Activated CD8-positive, alpha-beta memory T cell treated with anti-CD3 and anti-CD28 coated beads, Interleukin-2, amount 10 ng/mL, durations not matched to agents 7 days and 5 days (primary cell): ENCODE data around the gene CNTN1. TPM values are rescaled to one million over a fixed set of nuclear protein-coding genes. Genes with fewer than 3 reads are reported as not detected.

ENCODE experiments used
- ATAC-seq: fragments of 150-1000 bp; cut with Tn5 transposase; one replicate; pipeline ENCODE4 v1.10.0; 2021; ENCODE audit warnings: moderate library complexity
- CTCF ChIA-PET: fragments of 350-600 bp; sonication (Branson Sonifier 250); formaldehyde crosslinking; loops from one replicate; lab custom pipeline; 2021; ENCODE audit warnings: antibody characterized with exemption; lab: Charles Lee
- DNase-seq: peaks from one replicate; pipeline ENCODE4 v3.0.0-alpha.2; 2020
- H3K27ac Mint-ChIP-seq: one replicate; pipeline ENCODE4 v1.8.0; 2021; ENCODE audit warnings: mild to moderate bottlenecking, mixed read lengths
- H3K27me3 Mint-ChIP-seq: one replicate; pipeline ENCODE4 v1.8.0; 2021; ENCODE audit warnings: mixed read lengths
- H3K36me3 Mint-ChIP-seq: one replicate; pipeline ENCODE4 v1.8.0; 2021; ENCODE audit warnings: mild to moderate bottlenecking, mixed read lengths
- H3K4me1 Mint-ChIP-seq: one replicate; pipeline ENCODE4 v1.8.0; 2021; ENCODE audit warnings: mixed read lengths
- H3K4me3 Mint-ChIP-seq: one replicate; pipeline ENCODE4 v1.8.0; 2021; ENCODE audit warnings: mild to moderate bottlenecking, moderate library complexity, mixed read lengths
- H3K9me3 Mint-ChIP-seq: one replicate; pipeline ENCODE4 v1.8.0; 2022; ENCODE audit warnings: low read depth, mixed read lengths
- total RNA-seq, 2 experiments: library from RNA; stranded (reverse); gene quantifications; one replicate each; pipeline ENCODE4 v1.2.3, GENCODE V29; 2021

The CNTN1 gene
- not detected for total RNA-seq

GRCh38 chr12:40691913-40692764, at the start of gene CNTN1:
CNTN1 (plus strand) TSS chr12:40692439.
- H3K27ac Mint-ChIP-seq, result no peak within 1 kb of the TSS

DNA sequence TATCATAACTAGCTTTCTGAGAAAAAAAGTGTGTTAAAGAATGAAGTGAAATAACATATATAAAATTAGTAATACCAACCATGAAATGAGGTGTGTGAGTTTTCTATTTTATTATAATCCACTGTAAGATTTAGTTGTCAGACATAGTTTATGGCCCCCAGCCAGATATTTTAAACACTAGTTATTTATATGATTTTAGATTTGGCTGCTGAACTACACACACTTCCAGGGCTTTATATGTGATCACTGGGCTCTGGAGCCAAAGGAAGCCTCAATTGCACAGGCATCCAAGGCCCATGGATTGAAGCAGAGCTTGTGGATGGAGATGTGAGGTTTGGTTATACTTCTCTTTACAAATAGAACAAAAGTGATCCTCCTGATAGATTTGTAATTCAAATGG, 48.7 kb upstream of the CNTN1 start:
- Mint-ChIP-seq H3K27ac (no peak overlapping the region), H3K9me3 (peaks cover 2% of the 10 kb centered on the region), H3K36me3 (no peaks in the 10 kb centered on the region), H3K4me1 (no peaks in the 10 kb centered on the region), H3K27me3 (no peaks in the 10 kb centered on the region), H3K4me3 (no peak overlapping the region)
- no peak for ATAC-seq
- DNase-seq, result no peak
- CTCF ChIA-PET, result no interaction called here

More at GRCh38 chr12:40691913-40692764, at the start of gene CNTN1:
- ATAC-seq (no peak), DNase-seq (no peak)
- Mint-ChIP-seq H3K4me1 (no peaks in the 10 kb centered on the region), H3K4me3 (no peak within 1 kb of the TSS), H3K9me3 (no peaks in the 10 kb centered on the region), H3K36me3 (no peaks in the 10 kb centered on the region), H3K27me3 (peaks cover 27% of the 10 kb centered on the region)
- CTCF ChIA-PET, result no interaction called here

DNA sequence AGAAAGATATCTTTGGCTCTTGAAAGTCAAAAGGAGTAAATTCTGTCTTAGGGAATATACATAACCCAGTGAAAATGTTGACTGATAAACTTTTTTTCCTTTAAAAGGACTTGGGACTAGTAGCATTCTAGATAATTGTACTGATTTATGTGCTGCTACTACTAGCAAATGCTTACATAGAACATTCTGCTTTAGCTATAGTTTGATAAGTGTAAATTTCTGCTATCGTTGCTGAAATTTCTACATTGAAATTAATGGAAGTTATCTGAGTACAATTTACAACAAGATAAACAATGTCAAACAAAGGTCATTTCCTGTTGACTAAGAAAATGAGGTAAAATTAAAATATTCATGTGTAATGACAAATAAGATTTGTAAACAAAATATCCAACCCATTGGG, 48.3 kb upstream of the CNTN1 start:
- Mint-ChIP-seq H3K9me3 (peaks cover 2% of the 10 kb centered on the region), H3K27ac (no peak overlapping the region), H3K4me1 (no peaks in the 10 kb centered on the region), H3K36me3 (no peaks in the 10 kb centered on the region), H3K4me3 (no peak overlapping the region), H3K27me3 (no peaks in the 10 kb centered on the region)
- no peak for ATAC-seq
- DNase-seq, result no peak
- CTCF ChIA-PET, result no interaction called here

DNA sequence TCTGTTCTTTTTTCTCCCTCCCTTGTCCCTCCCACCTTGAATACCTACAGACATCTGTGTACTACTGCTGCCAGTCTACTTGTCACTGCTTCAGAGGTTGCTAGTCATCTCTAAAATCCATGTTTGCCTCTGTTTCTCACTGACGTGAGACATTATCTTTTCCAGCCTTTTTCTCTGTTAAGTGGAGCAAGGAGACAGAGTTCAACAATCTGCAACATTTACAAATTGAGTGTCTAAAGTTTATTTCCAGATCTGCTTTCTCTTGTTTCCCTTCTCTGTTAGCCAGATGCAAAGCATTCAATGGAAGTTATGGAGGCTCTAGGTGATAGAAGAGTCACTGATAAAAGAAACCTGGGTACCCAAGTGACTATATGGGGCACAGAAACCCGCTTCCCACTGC, 47.5 kb upstream of the CNTN1 start:
- no peak overlapping the region for H3K27ac Mint-ChIP-seq
- peaks cover 2% of the 10 kb centered on the region for H3K9me3 Mint-ChIP-seq
- ATAC-seq (no peak), DNase-seq (no peak)
- CTCF ChIA-PET, result no interaction called here
- H3K27me3 Mint-ChIP-seq, result no peaks in the 10 kb centered on the region
- no peaks in the 10 kb centered on the region for H3K36me3 Mint-ChIP-seq
- H3K4me3 Mint-ChIP-seq, result no peak overlapping the region
- no peaks in the 10 kb centered on the region for H3K4me1 Mint-ChIP-seq

- no peaks in the 10 kb centered on the region for H3K36me3 Mint-ChIP-seq
- no peaks in the 10 kb centered on the region for H3K27me3 Mint-ChIP-seq
- H3K4me1 Mint-ChIP-seq, result no peaks in the 10 kb centered on the region
- H3K27ac Mint-ChIP-seq, result no peak overlapping the region
- ATAC-seq (no peak), DNase-seq (no peak)
- no peak overlapping the region for H3K4me3 Mint-ChIP-seq
- H3K9me3 Mint-ChIP-seq, result peaks cover 2% of the 10 kb centered on the region
- CTCF ChIA-PET, result no interaction called here
These were observed 46.9 kb upstream of the CNTN1 start for GRCh38 chr12:40645361-40645760.

- no peak overlapping the region for H3K27ac Mint-ChIP-seq
- no peak for ATAC-seq
- no peak overlapping the region for H3K4me3 Mint-ChIP-seq
- H3K4me1 Mint-ChIP-seq, result no peaks in the 10 kb centered on the region
- H3K27me3 Mint-ChIP-seq, result no peaks in the 10 kb centered on the region
- H3K9me3 Mint-ChIP-seq, result peaks cover 2% of the 10 kb centered on the region
- CTCF ChIA-PET, result no interaction called here
- H3K36me3 Mint-ChIP-seq, result no peaks in the 10 kb centered on the region
- DNase-seq, result no peak
These were observed 45.8 kb upstream of the CNTN1 start for GRCh38 chr12:40646456-40646855.

GRCh38 chr12:40646911-40647310, 45.3 kb upstream of the CNTN1 start:
- no peaks in the 10 kb centered on the region for H3K36me3 Mint-ChIP-seq
- no peak overlapping the region for H3K4me3 Mint-ChIP-seq
- CTCF ChIA-PET, result no interaction called here

DNA sequence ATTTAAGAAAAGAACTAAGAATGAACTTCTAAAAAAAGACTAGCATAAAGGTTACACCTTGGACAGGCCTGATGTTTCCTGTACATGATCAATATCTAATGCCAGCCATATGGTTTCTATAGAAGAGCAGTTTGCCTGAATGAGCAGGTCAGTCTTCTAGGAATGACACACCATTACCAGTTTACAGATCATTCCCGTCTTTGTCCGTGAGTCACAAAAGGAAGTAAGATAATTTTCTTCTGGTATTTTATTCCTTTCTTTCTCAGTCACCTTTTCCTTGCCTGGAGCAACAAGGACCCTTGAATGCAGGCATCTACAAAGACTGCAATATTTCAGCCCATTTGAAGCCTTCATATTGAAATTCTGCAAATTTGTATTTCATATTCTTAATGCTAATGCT, 44.6 kb upstream of the CNTN1 start:
- DNase-seq, result no peak
- CTCF ChIA-PET, result no interaction called here
- no peak overlapping the region for H3K4me3 Mint-ChIP-seq

More at GRCh38 chr12:40646911-40647310, 45.3 kb upstream of the CNTN1 start:
- Mint-ChIP-seq H3K27me3 (no peaks in the 10 kb centered on the region), H3K4me1 (no peaks in the 10 kb centered on the region), H3K27ac (no peak overlapping the region), H3K9me3 (peaks cover 2% of the 10 kb centered on the region)
- no peak for DNase-seq
- no peak for ATAC-seq

GRCh38 chr12:40648519-40648918, 43.7 kb upstream of the CNTN1 start:
- H3K36me3 Mint-ChIP-seq, result no peaks in the 10 kb centered on the region
- ATAC-seq (no peak), DNase-seq (no peak)
- H3K4me3 Mint-ChIP-seq, result no peak overlapping the region
- no peak overlapping the region for H3K27ac Mint-ChIP-seq
- no peaks in the 10 kb centered on the region for H3K9me3 Mint-ChIP-seq
- H3K27me3 Mint-ChIP-seq, result no peaks in the 10 kb centered on the region
- H3K4me1 Mint-ChIP-seq, result no peaks in the 10 kb centered on the region
- CTCF ChIA-PET, result no interaction called here

More for the DNA sequence above, 44.6 kb upstream of the CNTN1 start:
- H3K9me3 Mint-ChIP-seq, result peaks cover 2% of the 10 kb centered on the region
- no peaks in the 10 kb centered on the region for H3K27me3 Mint-ChIP-seq
- no peaks in the 10 kb centered on the region for H3K4me1 Mint-ChIP-seq
- no peak for ATAC-seq
- no peak overlapping the region for H3K27ac Mint-ChIP-seq
- no peaks in the 10 kb centered on the region for H3K36me3 Mint-ChIP-seq

DNA sequence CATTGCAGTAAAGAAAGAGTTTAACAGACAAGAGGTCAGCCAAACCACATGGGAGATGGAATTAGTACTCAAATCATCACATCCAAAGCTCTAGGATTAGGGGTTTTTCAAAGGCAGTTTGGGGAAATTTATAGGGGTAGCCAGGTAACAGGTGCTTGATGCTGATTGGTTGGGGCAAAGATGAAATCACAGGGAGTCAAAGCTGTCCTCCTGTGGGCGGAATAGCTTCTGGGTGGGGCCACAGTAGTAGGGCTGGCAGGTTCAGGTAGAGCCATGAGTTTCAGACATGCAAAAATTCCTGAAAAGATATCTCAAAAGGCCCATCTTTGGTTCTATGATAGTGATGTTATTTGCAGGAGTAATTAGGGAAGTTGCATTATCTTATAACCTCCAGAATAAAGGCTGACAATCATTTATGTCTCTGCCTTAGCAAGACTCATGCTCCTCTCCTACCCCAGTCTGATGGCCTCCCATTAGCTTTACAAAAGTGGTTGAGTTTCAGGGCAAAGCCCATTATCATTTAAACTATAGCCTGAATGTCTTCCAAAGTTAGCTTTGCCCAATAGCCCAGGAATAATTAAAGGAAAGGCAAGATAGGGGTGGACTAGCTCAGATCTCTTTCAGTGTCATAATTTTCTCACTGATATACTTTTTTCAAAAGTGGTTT, 42.1 kb upstream of the CNTN1 start:
- no peaks in the 10 kb centered on the region for H3K27me3 Mint-ChIP-seq
- CTCF ChIA-PET, result no interaction called here
- H3K9me3 Mint-ChIP-seq, result no peaks in the 10 kb centered on the region
- no peaks in the 10 kb centered on the region for H3K36me3 Mint-ChIP-seq
- H3K4me3 Mint-ChIP-seq, result no peak overlapping the region
- no peaks in the 10 kb centered on the region for H3K4me1 Mint-ChIP-seq
- DNase-seq (no peak), ATAC-seq (no peak)
- no peak overlapping the region for H3K27ac Mint-ChIP-seq

- no peaks in the 10 kb centered on the region for H3K4me1 Mint-ChIP-seq
- no peaks in the 10 kb centered on the region for H3K36me3 Mint-ChIP-seq
- CTCF ChIA-PET, result no interaction called here
- no peak overlapping the region for H3K27ac Mint-ChIP-seq
- H3K9me3 Mint-ChIP-seq, result no peaks in the 10 kb centered on the region
- ATAC-seq, result no peak
- no peak for DNase-seq
- no peaks in the 10 kb centered on the region for H3K27me3 Mint-ChIP-seq
- no peak overlapping the region for H3K4me3 Mint-ChIP-seq
These were observed 36.8 kb upstream of the CNTN1 start for GRCh38 chr12:40655451-40655850.

DNA sequence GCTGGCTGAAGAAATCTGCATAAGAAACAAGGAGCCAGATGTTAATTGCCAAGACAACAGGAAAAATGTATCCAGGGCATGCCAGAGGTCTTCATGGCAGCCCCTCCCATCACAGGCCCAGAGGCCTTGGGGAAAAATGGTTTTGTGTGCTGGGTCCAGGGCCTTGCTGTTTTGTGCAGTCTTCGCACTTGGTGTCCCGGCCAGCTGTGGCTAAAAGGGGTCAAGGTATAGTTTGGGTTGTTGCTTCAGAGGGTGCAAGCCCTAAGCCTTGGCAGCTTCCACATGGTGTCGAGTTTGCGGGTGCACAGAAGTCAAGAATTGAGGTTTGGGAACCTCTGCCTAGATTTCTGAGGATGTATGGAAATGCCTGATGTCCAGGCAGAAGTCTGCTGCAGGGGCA, 29.9 kb upstream of the CNTN1 start:
- H3K9me3 Mint-ChIP-seq, result peaks cover 2% of the 10 kb centered on the region
- no peak overlapping the region for H3K27ac Mint-ChIP-seq
- no peak for ATAC-seq
- no peak overlapping the region for H3K4me3 Mint-ChIP-seq
- DNase-seq, result no peak
- H3K4me1 Mint-ChIP-seq, result no peaks in the 10 kb centered on the region
- no peaks in the 10 kb centered on the region for H3K27me3 Mint-ChIP-seq
- CTCF ChIA-PET, result no interaction called here
- no peaks in the 10 kb centered on the region for H3K36me3 Mint-ChIP-seq

- no peaks in the 10 kb centered on the region for H3K27me3 Mint-ChIP-seq
- CTCF ChIA-PET, result no interaction called here
- H3K9me3 Mint-ChIP-seq, result peaks cover 2% of the 10 kb centered on the region
These were observed 28.5 kb upstream of the CNTN1 start for GRCh38 chr12:40663781-40664180.

GRCh38 chr12:40668099-40668529, 24.1 kb upstream of the CNTN1 start:
- Mint-ChIP-seq H3K36me3 (no peaks in the 10 kb centered on the region), H3K9me3 (peaks cover 2% of the 10 kb centered on the region), H3K27me3 (no peaks in the 10 kb centered on the region), H3K4me1 (no peaks in the 10 kb centered on the region), H3K4me3 (no peak overlapping the region), H3K27ac (no peak overlapping the region)
- ATAC-seq, result no peak
- CTCF ChIA-PET, result no interaction called here
- no peak for DNase-seq

More at GRCh38 chr12:40663781-40664180, 28.5 kb upstream of the CNTN1 start:
- Mint-ChIP-seq H3K4me3 (no peak overlapping the region), H3K4me1 (no peaks in the 10 kb centered on the region), H3K27ac (no peak overlapping the region), H3K36me3 (no peaks in the 10 kb centered on the region)
- DNase-seq (no peak), ATAC-seq (no peak)
